OCI-LY3 (cell line): ENCODE measurements around the gene TRIM39.
"Not testable (repeated sequence)": the region's sequence is repeated elsewhere in the genome, so short reads cannot be mapped to it uniquely, and the experiment has no call there.

Experiments
- H2AFZ ChIP-seq: fragments of 200-600, 300-600 bp; shearing (Covaris generic); 2 replicates; pipeline ENCODE4 v1.6.0; 2014; ENCODE audit warnings: antibody characterized with exemption, low read depth, low read length
- H3K27ac ChIP-seq: fragments of 200-600, 300-600 bp; sonication (generic); 2 replicates; pipeline ENCODE4 v1.5.1; 2014; ENCODE audit warnings: mild to moderate bottlenecking, low read length, moderate library complexity, mixed read lengths
- H3K27me3 ChIP-seq: fragments of 200-600, 300-600 bp; sonication (generic); 2 replicates; pipeline ENCODE4 v1.6.1; 2014; ENCODE audit warnings: low read depth, low read length, mixed read lengths
- H3K36me3 ChIP-seq: fragments of 200-600, 300-600 bp; sonication (generic); replicated peaks from 2 replicates; pipeline ENCODE3; 2014; ENCODE audit warnings: low read depth, low read length, mixed read lengths
- H3K4me1 ChIP-seq: fragments of 300-600, 200-600 bp; sonication (generic); 2 replicates; pipeline ENCODE4 v1.6.1; 2014; ENCODE audit warnings: low read length, mixed read lengths
- H3K4me2 ChIP-seq: fragments of 200-600, 300-600 bp; sonication (generic); 2 replicates; pipeline ENCODE4 v1.6.1; 2014; ENCODE audit warnings: low read length, mixed read lengths
- H3K4me3 ChIP-seq: fragments of 300-600, 200-600 bp; sonication (generic); 2 replicates; pipeline ENCODE4 v1.5.1; 2014; ENCODE audit warnings: antibody characterized with exemption, mild to moderate bottlenecking, low read length, moderate library complexity
- H3K79me2 ChIP-seq: fragments of 300-600, 200-600 bp; shearing (Covaris generic); 2 replicates; pipeline ENCODE4 v1.6.1; 2014; ENCODE audit warnings: mild to moderate bottlenecking, low read length, mixed read lengths
- H3K9ac ChIP-seq: fragments of 300-600, 200-600 bp; shearing (Covaris generic); 2 replicates; pipeline ENCODE4 v1.6.0; 2014; ENCODE audit warnings: mild to moderate bottlenecking, low read length, moderate library complexity
- H3K9me3 ChIP-seq: fragments of 200-600, 300-600 bp; shearing (Covaris generic); 2 replicates; pipeline ENCODE4 v1.6.1; 2014; ENCODE audit warnings: low read length, mixed read lengths; ENCODE audit not compliant: insufficient read depth
- H4K20me1 ChIP-seq: fragments of 200-600, 300-600 bp; sonication (generic); 2 replicates; pipeline ENCODE4 v1.6.1; 2016; ENCODE audit warnings: low read length, mixed read lengths; ENCODE audit not compliant: insufficient read depth
- EZH2phosphoT487 ChIP-seq: fragments of 200-600 bp; shearing (Covaris generic); IDR thresholded peaks from 2 replicates; pipeline ENCODE4 v1.6.1; 2018; ENCODE audit warnings: antibody characterized with exemption, mixed run types, low read depth
- TF ChIP-seq, protein P1 (sequence below): fragments of 200-600, 300-600 bp; sonication (generic); IDR thresholded peaks from 2 replicates; pipeline ENCODE4 v1.5.1; 2014; ENCODE audit warnings: antibody characterized with exemption, low read length, low read depth

TRIM39 gene

GRCh38 chr6:30326526-30327231 is at the start of gene TRIM39:
TRIM39 (plus strand) TSS chr6:30326927; CDS start chr6:30329318, 2,391 bp downstream.
- peak within 1 kb of the TSS; percentile 97 for H3K4me3 ChIP-seq
- peaks cover 58% of the 10 kb centered on the region for H3K79me2 ChIP-seq
- H3K9me3 ChIP-seq = no peaks in the 10 kb centered on the region

GRCh38 chr6:30280988-30281387 is 45.7 kb upstream of the TRIM39 start:
- not testable (repeated sequence) for H3K79me2 ChIP-seq, H3K4me1 ChIP-seq, H4K20me1 ChIP-seq, H2AFZ ChIP-seq, H3K9me3 ChIP-seq, H3K27ac ChIP-seq, H3K9ac ChIP-seq, H3K4me2 ChIP-seq, H3K36me3 ChIP-seq, H3K4me3 ChIP-seq, H3K27me3 ChIP-seq

More at GRCh38 chr6:30326526-30327231, at the start of gene TRIM39:
- Histone ChIP-seq H3K27me3 (no peaks in the 10 kb centered on the region), H3K36me3 (peaks cover 5% of the 10 kb centered on the region), H3K4me1 (peaks cover 26% of the 10 kb centered on the region), H3K27ac (peak within 1 kb of the TSS; percentile 81), H3K9ac (peak within 1 kb of the TSS; percentile 89), H2AFZ (peak within 1 kb of the TSS; percentile 69), H4K20me1 (peaks cover 13% of the 10 kb centered on the region), H3K4me2 (peak within 1 kb of the TSS; percentile 84)
- TF ChIP-seq, protein P1, sequence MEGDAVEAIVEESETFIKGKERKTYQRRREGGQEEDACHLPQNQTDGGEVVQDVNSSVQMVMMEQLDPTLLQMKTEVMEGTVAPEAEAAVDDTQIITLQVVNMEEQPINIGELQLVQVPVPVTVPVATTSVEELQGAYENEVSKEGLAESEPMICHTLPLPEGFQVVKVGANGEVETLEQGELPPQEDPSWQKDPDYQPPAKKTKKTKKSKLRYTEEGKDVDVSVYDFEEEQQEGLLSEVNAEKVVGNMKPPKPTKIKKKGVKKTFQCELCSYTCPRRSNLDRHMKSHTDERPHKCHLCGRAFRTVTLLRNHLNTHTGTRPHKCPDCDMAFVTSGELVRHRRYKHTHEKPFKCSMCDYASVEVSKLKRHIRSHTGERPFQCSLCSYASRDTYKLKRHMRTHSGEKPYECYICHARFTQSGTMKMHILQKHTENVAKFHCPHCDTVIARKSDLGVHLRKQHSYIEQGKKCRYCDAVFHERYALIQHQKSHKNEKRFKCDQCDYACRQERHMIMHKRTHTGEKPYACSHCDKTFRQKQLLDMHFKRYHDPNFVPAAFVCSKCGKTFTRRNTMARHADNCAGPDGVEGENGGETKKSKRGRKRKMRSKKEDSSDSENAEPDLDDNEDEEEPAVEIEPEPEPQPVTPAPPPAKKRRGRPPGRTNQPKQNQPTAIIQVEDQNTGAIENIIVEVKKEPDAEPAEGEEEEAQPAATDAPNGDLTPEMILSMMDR = no peak
- no peak for TF ChIP-seq EZH2phosphoT487

- H3K27ac ChIP-seq = no peak overlapping the region
- no peaks in the 10 kb centered on the region for H3K4me1 ChIP-seq
- no peaks in the 10 kb centered on the region for H3K9me3 ChIP-seq
- no peak overlapping the region for H3K4me2 ChIP-seq
- no peaks in the 10 kb centered on the region for H3K27me3 ChIP-seq
- H4K20me1 ChIP-seq = no peaks in the 10 kb centered on the region
- H2AFZ ChIP-seq = no peak overlapping the region
- no peaks in the 10 kb centered on the region for H3K36me3 ChIP-seq
- no peak overlapping the region for H3K9ac ChIP-seq
- no peak for TF ChIP-seq EZH2phosphoT487
- TF ChIP-seq, protein P1 = no peak
- H3K79me2 ChIP-seq = no peaks in the 10 kb centered on the region
- H3K4me3 ChIP-seq = no peak overlapping the region
Observed at GRCh38 chr6:30282522-30282921, 44.2 kb upstream of the TRIM39 start.

GRCh38 chr6:30283761-30284160 is 43.0 kb upstream of the TRIM39 start:
- Histone ChIP-seq H3K9ac (no peak overlapping the region), H3K9me3 (no peaks in the 10 kb centered on the region), H3K27me3 (no peaks in the 10 kb centered on the region), H3K27ac (no peak overlapping the region), H3K4me3 (no peak overlapping the region), H3K4me2 (no peak overlapping the region), H2AFZ (no peak overlapping the region), H4K20me1 (no peaks in the 10 kb centered on the region), H3K36me3 (peaks cover 5% of the 10 kb centered on the region), H3K79me2 (no peaks in the 10 kb centered on the region), H3K4me1 (no peaks in the 10 kb centered on the region)
- TF ChIP-seq EZH2phosphoT487 = no peak
- TF ChIP-seq, protein P1 = no peak
